Heart left ventricle (tissue), 16 donors: Measurements from ENCODE around the gene GPBP1L1. TPM values are rescaled to one million over a fixed set of nuclear protein-coding genes. Genes with fewer than 3 reads are reported as not detected.

ENCODE experiments used
- ATAC-seq, 4 donors: fragments of 200-7000 bp; cut with Tn5 transposase; one replicate each; pipeline ENCODE4 v1.9.1; 2020 to 2022; ENCODE audit warnings: moderate library complexity in 4 of 4, mild to moderate bottlenecking in 3 of 4, moderate number of reproducible peaks in 1 of 4
- DNase-seq, 5 donors: peaks; one replicate each; pipeline ENCODE4 v3.0.0-alpha.2; 2020
- H3K27ac ChIP-seq, 12 donors: fragments of 200-600 bp; sonication (generic) in 4 of 12; one replicate each; pipeline versions ENCODE4 v1.5.0 to v1.8.0; 2016 to 2022; ENCODE audit warnings: mild to moderate bottlenecking in 2 of 12
- H3K27me3 ChIP-seq, 9 donors: fragments of 200-600 bp; sonication (generic) in 2 of 9; one replicate each; pipeline versions ENCODE4 v1.5.1 to v1.8.0; 2016 to 2022; ENCODE audit warnings: mild to moderate bottlenecking in 3 of 9
- H3K36me3 ChIP-seq, 9 donors: fragments of 200-600 bp; sonication (generic) in 2 of 9; one replicate each; pipeline versions ENCODE4 v1.5.0 to v1.8.0; 2018 to 2022; ENCODE audit warnings: mild to moderate bottlenecking in 2 of 9
- H3K4me1 ChIP-seq, 12 donors: fragments of 200-600 bp; sonication (generic) in 4 of 12; one replicate each; pipeline versions ENCODE4 v1.5.0 to v1.8.0; 2016 to 2022; ENCODE audit warnings: mild to moderate bottlenecking in 3 of 12
- H3K4me3 ChIP-seq, 12 donors: fragments of 200-600 bp; sonication (generic) in 4 of 12; one replicate each; pipeline versions ENCODE4 v1.5.0 to v1.8.0; 2017 to 2022; ENCODE audit warnings: mild to moderate bottlenecking in 9 of 12, moderate library complexity in 4 of 12
- H3K9me3 ChIP-seq, 12 donors: fragments of 200-600 bp; sonication (generic) in 4 of 12; one replicate each; pipeline versions ENCODE4 v1.5.0 to v1.8.0; 2016 to 2022; ENCODE audit warnings: mild to moderate bottlenecking in 1 of 12
- CTCF ChIP-seq, 12 donors: fragments of 200-600 bp; sonication (generic) in 4 of 12; IDR thresholded peaks; one replicate each; pipeline versions ENCODE4 v1.5.0 to v1.8.0; 2018 to 2022; ENCODE audit warnings: antibody characterized with exemption in 12 of 12, mild to moderate bottlenecking in 5 of 12
- POLR2A ChIP-seq, 2 donors: fragments of 450-650 bp; IDR thresholded peaks; one replicate each; pipeline ENCODE4 v1.6.1; 2017; ENCODE audit warnings: antibody characterized with exemption in 2 of 2, mild to moderate bottlenecking in 2 of 2, moderate library complexity in 2 of 2
- WGBS, 4 donors: extraction: QIAGEN DNeasy Blood & Tissue Kit in 2 of 4; methylation state at CpG; one replicate each; pipeline versions ENCODE4 v1.1.5 to v1.1.7; 2013 to 2018; 5-methylcytosine and 5-hydroxymethylcytosine counted together
- intact Hi-C, 10 donors: fragments of 100-400 bp; cut with DNase I; formaldehyde crosslinking; loops; one replicate each; pipeline versions ENCODE4 v1.11.1 to v1.14.2; 2022
- polyA plus RNA-seq, 2 donors: library from polyadenylated mRNA; stranded (reverse); fragments of 200-250 nt; gene quantifications; one replicate each; pipeline ENCODE4 v1.2.3, GENCODE V29; 2013
- total RNA-seq, 9 donors: library from RNA; depleted of rRNA in 2 of 9; stranded (reverse); fragments of >200 nt in 2 of 9; fragmentation: NEBNext Ultra II Directional in 3 of 9; extraction: Animal tissue kit (Norgen Biotek cat#: 25700) in 3 of 9; gene quantifications; one replicate each; pipeline versions ENCODE4 v1.1.0 to v1.2.4, GENCODE V29; 2016 to 2023
- donor health status: ischemic (EF 13 %, LVEDD 7.1; RV severe dilation, severe dysfunction).
- donor health status: healthy with polysubstance abuse.
- donor health status: DM: no; HTN: yes; CAD: no.
- donor health status: DM: no; HTN: no; CAD: no.
- donor health status: ischemic (EF 25% LVEDD 6.9; RV normal size, moderate dysfunction).
- donor health status: ischemic (EF 25% LVEDD 5.7; RV mildly dilated, moderate dysfunction).
- donor health status: healthy.
- donor health status: DM: yes; HTN: yes; CAD: no.
- donor health status: ischemic (EF 35%, LVEDD 5.7; RV mildly dilated, moderate dysfunction).
- donor health status: nonischemic (EF 11% LVEDD 7.7; RV severe dilation, severe dysfunction).
- donor health status: DM: yes; HTN: yes; CAD: no.
- donor health status: PGD.
- donor health status: ischemic (EF 29% LVEDD 5.4; RV normal size, mild dysfunction).
- donor health status: nonischemic (EF 23%, LVEDD 6.1; RV moderate dilation, normal function).

GPBP1L1 gene
- total and polyA plus RNA-seq, 11 donors = 26.6 to 94.2 (median 76.0) TPM

- intact Hi-C loops = no loop called here
- H3K36me3 ChIP-seq = peaks cover 0 to 13% (median 0%) of the 10 kb centered on the region in 9 donors
- H3K27me3 ChIP-seq = no peaks in the 10 kb centered on the region
- DNase-seq (no peak), ATAC-seq (no peak)
- H3K27ac ChIP-seq = peak overlapping the region in 5 of 12 donors; percentile 26 to 56 (median 33)
- 47 to 67% (median 61%) methylated on average over 4 of the region's 4 CpGs for WGBS, 4 donors
- no peak overlapping the region for H3K4me3 ChIP-seq
- H3K9me3 ChIP-seq = no peaks in the 10 kb centered on the region
- TF ChIP-seq POLR2A (IDR thresholded peaks at IDR 0.05) (no peak), CTCF (IDR thresholded peaks at IDR 0.05) (no peak)
- H3K4me1 ChIP-seq = peaks cover 6 to 96% (median 83%) of the 10 kb centered on the region in 12 donors
These were observed 12.4 kb downstream of the GPBP1L1 start for GRCh38 chr1:45673956-45674355.

- intact Hi-C loops = no loop called here
- ATAC-seq (no peak), DNase-seq (no peak)
- WGBS, 4 donors = 62 to 73% (median 68%) methylated on average over 6 of the region's 6 CpGs
- H3K27ac ChIP-seq = peak overlapping the region in 1 of 12 donors; percentile 1
- H3K27me3 ChIP-seq = no peaks in the 10 kb centered on the region
- H3K4me3 ChIP-seq = no peak overlapping the region
- H3K36me3 ChIP-seq = peaks cover 0 to 18% (median 0%) of the 10 kb centered on the region in 9 donors
- no peaks in the 10 kb centered on the region for H3K9me3 ChIP-seq
- TF ChIP-seq CTCF (IDR thresholded peaks at IDR 0.05) (no peak), POLR2A (IDR thresholded peaks at IDR 0.05) (no peak)
- H3K4me1 ChIP-seq = peaks cover 0 to 83% (median 66%) of the 10 kb centered on the region in 12 donors
These were observed 16.3 kb downstream of the GPBP1L1 start for GRCh38 chr1:45669859-45670655.

- Histone ChIP-seq H3K4me1 (peaks cover 0 to 76% (median 60%) of the 10 kb centered on the region in 12 donors), H3K27me3 (no peaks in the 10 kb centered on the region), H3K9me3 (no peaks in the 10 kb centered on the region), H3K4me3 (no peak overlapping the region), H3K27ac (no peak overlapping the region), H3K36me3 (peaks cover 0 to 14% (median 0%) of the 10 kb centered on the region in 9 donors)
- no peak for ATAC-seq
- DNase-seq = no peak
- intact Hi-C loops = no loop called here
- 64 to 79% (median 70%) methylated on average over 1 of the region's 1 CpG for WGBS, 4 donors
- TF ChIP-seq CTCF (IDR thresholded peaks at IDR 0.05) (no peak), POLR2A (IDR thresholded peaks at IDR 0.05) (no peak)
These were observed 17.0 kb downstream of the GPBP1L1 start for GRCh38 chr1:45669379-45669778.

GRCh38 chr1:45668526-45668925, 17.8 kb downstream of the GPBP1L1 start:
- TF ChIP-seq CTCF (IDR thresholded peaks at IDR 0.05) = no peak
- no peak for TF ChIP-seq POLR2A (IDR thresholded peaks at IDR 0.05)
- peaks cover 0 to 69% (median 52%) of the 10 kb centered on the region in 12 donors for H3K4me1 ChIP-seq
- no peak overlapping the region for H3K27ac ChIP-seq

More at GRCh38 chr1:45668526-45668925, 17.8 kb downstream of the GPBP1L1 start:
- no peaks in the 10 kb centered on the region for H3K9me3 ChIP-seq
- H3K27me3 ChIP-seq = no peaks in the 10 kb centered on the region
- no peak for ATAC-seq
- no peak for DNase-seq
- intact Hi-C loops = no loop called here
- 90 to 99% (median 96%) methylated on average over 4 of the region's 4 CpGs for WGBS, 4 donors
- peaks cover 0 to 13% (median 0%) of the 10 kb centered on the region in 9 donors for H3K36me3 ChIP-seq
- no peak overlapping the region for H3K4me3 ChIP-seq
